OCI-LY7 (cell line): ENCODE results near the gene BBS9. TPM values are rescaled to one million over a fixed set of nuclear protein-coding genes. Genes with fewer than 3 reads are reported as not detected.

ENCODE experiments used
- BruUV-seq: library from RNA; stranded (reverse); fragments of 400-500 nt; replicated peaks from 2 replicates; lab custom pipeline; 2021; lab: Mats Ljungman, UMichigan
- CTCF ChIA-PET: fragments of 300-600 bp; sonication (Branson Sonifier 250); formaldehyde crosslinking; loops from one replicate; lab custom pipeline; 2022; ENCODE audit warnings: antibody characterized with exemption; ENCODE audit not compliant: unreplicated experiment; lab: Charles Lee
- POLR2A ChIA-PET: fragments of 300-600 bp; sonication (Branson Sonifier 250); formaldehyde crosslinking; loops from one replicate; lab custom pipeline; 2022; ENCODE audit warnings: antibody characterized with exemption; lab: Charles Lee
- DNase-seq: peaks from one replicate; pipeline ENCODE4 v3.0.0-alpha.2; 2015; ENCODE audit warnings: low spot score
- H2AFZ ChIP-seq: fragments of 200-600 bp; sonication (generic), shearing (Covaris generic); 2 replicates; pipeline ENCODE4 v1.6.1; 2014; ENCODE audit warnings: mild to moderate bottlenecking, antibody characterized with exemption, low read length, moderate library complexity
- H3K27ac ChIP-seq: fragments of 200-600 bp; sonication (generic); 2 replicates; pipeline ENCODE4 v1.5.1; 2014; ENCODE audit warnings: mixed run types, low read depth, mild to moderate bottlenecking, moderate library complexity, low read length, inconsistent platforms; ENCODE audit not compliant: poor library complexity, severe bottlenecking
- H3K36me3 ChIP-seq: fragments of 200-600 bp; sonication (generic); 2 replicates; pipeline ENCODE4 v1.6.1; 2014; ENCODE audit warnings: mild to moderate bottlenecking, antibody characterized with exemption, low read length, moderate library complexity, mixed read lengths; ENCODE audit not compliant: insufficient read depth
- H3K4me1 ChIP-seq: fragments of 200-600 bp; sonication (generic); 2 replicates; pipeline ENCODE4 v1.5.1; 2014; ENCODE audit warnings: mild to moderate bottlenecking, low read length; ENCODE audit not compliant: insufficient read depth, poor library complexity, severe bottlenecking
- H3K4me2 ChIP-seq: fragments of 200-600 bp; sonication (generic); 2 replicates; pipeline ENCODE4 v1.6.1; 2014; ENCODE audit warnings: mild to moderate bottlenecking, low read length
- H3K4me3 ChIP-seq: fragments of 200-600 bp; sonication (generic); 2 replicates; pipeline ENCODE4 v1.5.1; 2014; ENCODE audit warnings: mild to moderate bottlenecking, low read depth, low read length; ENCODE audit not compliant: poor library complexity, severe bottlenecking
- H3K79me2 ChIP-seq: fragments of 200-600 bp; sonication (generic); 2 replicates; pipeline ENCODE4 v1.6.1; 2016; ENCODE audit warnings: low read depth, mild to moderate bottlenecking, low read length, moderate library complexity, mixed read lengths; ENCODE audit not compliant: insufficient read depth
- H3K9me2 ChIP-seq: fragments of 200-600 bp; sonication (generic); 2 replicates; pipeline ENCODE4 v1.6.1; 2016; ENCODE audit warnings: mild to moderate bottlenecking, low read length, mixed read lengths; ENCODE audit not compliant: insufficient read depth
- H3K9me3 ChIP-seq: fragments of 200-600 bp; sonication (generic); 2 replicates; pipeline ENCODE4 v1.6.1; 2014; ENCODE audit warnings: mild to moderate bottlenecking, mixed run types, low read length, mixed read lengths
- H4K20me1 ChIP-seq: fragments of 200-600 bp; sonication (generic); 2 replicates; pipeline ENCODE4 v1.6.1; 2014; ENCODE audit warnings: mild to moderate bottlenecking, antibody characterized with exemption, low read length, moderate library complexity, mixed read lengths; ENCODE audit not compliant: insufficient read depth
- CTCF ChIP-seq: fragments of 200-600 bp; sonication (generic); conservative IDR thresholded peaks from 2 replicates; pipeline ENCODE4 v1.5.1; 2014; ENCODE audit warnings: mild to moderate bottlenecking, antibody characterized with exemption, low read length, moderate library complexity, mixed read lengths
- EZH2phosphoT487 ChIP-seq: fragments of 200-600 bp; sonication (generic); IDR thresholded peaks from 2 replicates; pipeline ENCODE4 v1.6.1; 2018; ENCODE audit warnings: low read depth, borderline replicate concordance, mild to moderate bottlenecking, mixed run types, antibody characterized with exemption, low read length, moderate library complexity, mixed read lengths
- intact Hi-C: fragments of 100-400 bp; cut with micrococcal nuclease; formaldehyde crosslinking; loops from one replicate; pipeline ENCODE4 v1.10.0; 2022; ENCODE audit not compliant: unreplicated experiment
- total RNA-seq, 2 experiments: library from RNA; depleted of rRNA in 1 of 2; stranded (reverse); fragments of >200 nt in 1 of 2; shearing (Covaris generic) in 1 of 2; gene quantifications; 2 replicates each; pipeline ENCODE4 v1.2.3, GENCODE V29; 2014 to 2022

The BBS9 gene
- total RNA-seq, 2 experiments from 2014 or later, result 6.8 to 14.8 TPM

GRCh38 chr7:33118383-33118782, 11.0 kb upstream of the BBS9 start:
- intact Hi-C loops, result no loop called here
- Histone ChIP-seq H2AFZ (no peak overlapping the region), H3K9me3 (peaks cover 13% of the 10 kb centered on the region; the same call in 1 of the 2 replicates), H3K4me2 (no peak overlapping the region), H3K4me3 (no peak overlapping the region), H3K9me2 (no peaks in the 10 kb centered on the region), H4K20me1 (no peaks in the 10 kb centered on the region), H3K27ac (no peak overlapping the region), H3K4me1 (no peaks in the 10 kb centered on the region), H3K79me2 (no peaks in the 10 kb centered on the region), H3K36me3 (no peaks in the 10 kb centered on the region)
- ChIA-PET CTCF (no interaction called here), POLR2A (no interaction called here)
- no peak for DNase-seq
- TF ChIP-seq EZH2phosphoT487 (no peak), CTCF (no peak)
- no TSS peak for BruUV-seq

GRCh38 chr7:33127085-33127484, 2.3 kb upstream of the BBS9 start:
- POLR2A ChIA-PET, result interaction anchor here (0.6 kb wide), 1 partner anchor 243 kb away, joined by 3 read pairs; no protein-coding TSS in a partner anchor

More at GRCh38 chr7:33127085-33127484, 2.3 kb upstream of the BBS9 start:
- CTCF ChIA-PET, result no interaction called here
- Histone ChIP-seq H4K20me1 (no peaks in the 10 kb centered on the region), H3K4me3 (no peak overlapping the region), H3K9me3 (no peaks in the 10 kb centered on the region), H2AFZ (no peak overlapping the region), H3K4me2 (no peak overlapping the region), H3K36me3 (no peaks in the 10 kb centered on the region), H3K4me1 (peaks cover 17% of the 10 kb centered on the region), H3K9me2 (no peaks in the 10 kb centered on the region), H3K79me2 (no peaks in the 10 kb centered on the region), H3K27ac (no peak overlapping the region)
- no TSS peak for BruUV-seq
- DNase-seq, result no peak
- TF ChIP-seq EZH2phosphoT487 (no peak), CTCF (no peak)
- intact Hi-C loops, result no loop called here
